Calu3 (cell line): ENCODE data around the gene AJAP1. TPM values are rescaled to one million over a fixed set of nuclear protein-coding genes. Genes with fewer than 3 reads are reported as not detected.

Experiments used
- BruUV-seq: library from RNA; stranded (reverse); fragments of 400-500 nt; replicated peaks from 2 replicates; lab custom pipeline; 2021; lab: Mats Ljungman, UMichigan
- CTCF ChIA-PET: fragments of 300-600 bp; sonication (Branson Sonifier 250); formaldehyde crosslinking; loops from one replicate; lab custom pipeline; 2022; ENCODE audit warnings: antibody characterized with exemption; lab: Charles Lee
- DNase-seq: peaks from one replicate; pipeline ENCODE4 v3.0.0; 2022
- H3K27ac Mint-ChIP-seq: one replicate; pipeline ENCODE4 v1.8.0; 2022; ENCODE audit warnings: mixed read lengths; ENCODE audit not compliant: unreplicated experiment
- H3K27me3 Mint-ChIP-seq: one replicate; pipeline ENCODE4 v1.8.0; 2022; ENCODE audit warnings: mixed read lengths; ENCODE audit not compliant: unreplicated experiment
- H3K36me3 Mint-ChIP-seq: one replicate; pipeline ENCODE4 v1.8.0; 2022; ENCODE audit warnings: mild to moderate bottlenecking, moderate library complexity, mixed read lengths; ENCODE audit not compliant: insufficient read depth, unreplicated experiment
- H3K4me1 Mint-ChIP-seq: one replicate; pipeline ENCODE4 v1.8.0; 2022; ENCODE audit warnings: mild to moderate bottlenecking, low read depth, mixed read lengths; ENCODE audit not compliant: unreplicated experiment
- H3K4me3 Mint-ChIP-seq: one replicate; pipeline ENCODE4 v1.8.0; 2022; ENCODE audit warnings: mild to moderate bottlenecking, low read depth, moderate library complexity, mixed read lengths; ENCODE audit not compliant: unreplicated experiment
- H3K9me3 Mint-ChIP-seq: one replicate; pipeline ENCODE4 v1.8.0; 2022; ENCODE audit warnings: low read depth, mixed read lengths; ENCODE audit not compliant: unreplicated experiment
- CTCF ChIP-seq: fragments of 200-600 bp; IDR thresholded peaks from one replicate; pipeline ENCODE4 v1.8.0; 2022; ENCODE audit warnings: antibody characterized with exemption; ENCODE audit not compliant: unreplicated experiment
- intact Hi-C: fragments of 100-400 bp; cut with micrococcal nuclease; formaldehyde crosslinking; loops from one replicate; pipeline ENCODE4 v1.10.0; 2022; ENCODE audit not compliant: unreplicated experiment
- total RNA-seq: library from RNA; stranded (reverse); gene quantifications from 2 replicates; pipeline ENCODE4 v1.2.3, GENCODE V29; 2022

Gene AJAP1
- total RNA-seq, 1 experiment from 2014 or later = not detected

GRCh38 chr1:4724001-4724400 is 69.6 kb downstream of the AJAP1 start:
- no peak for TF ChIP-seq CTCF
- no TSS peak for BruUV-seq
- no peak for DNase-seq
- CTCF ChIA-PET = no interaction called here
- H3K9me3 Mint-ChIP-seq = peaks cover 8% of the 10 kb centered on the region
- intact Hi-C loops = no loop called here
- H3K27me3 Mint-ChIP-seq = no peaks in the 10 kb centered on the region
- no peak overlapping the region for H3K27ac Mint-ChIP-seq
- H3K36me3 Mint-ChIP-seq = no peaks in the 10 kb centered on the region
- H3K4me3 Mint-ChIP-seq = no peak overlapping the region
- no peaks in the 10 kb centered on the region for H3K4me1 Mint-ChIP-seq

- no peak for TF ChIP-seq CTCF
- Mint-ChIP-seq H3K36me3 (no peaks in the 10 kb centered on the region), H3K27ac (no peak overlapping the region), H3K4me3 (no peak overlapping the region), H3K27me3 (no peaks in the 10 kb centered on the region), H3K4me1 (no peaks in the 10 kb centered on the region), H3K9me3 (peaks cover 8% of the 10 kb centered on the region)
- CTCF ChIA-PET = no interaction called here
- DNase-seq = no peak
- no TSS peak for BruUV-seq
- intact Hi-C loops = no loop called here
These were observed 70.4 kb downstream of the AJAP1 start for GRCh38 chr1:4724695-4725250.

- Mint-ChIP-seq H3K36me3 (no peaks in the 10 kb centered on the region), H3K27ac (no peak overlapping the region), H3K4me1 (no peaks in the 10 kb centered on the region), H3K27me3 (no peaks in the 10 kb centered on the region), H3K4me3 (no peak overlapping the region), H3K9me3 (peaks cover 8% of the 10 kb centered on the region)
- TF ChIP-seq CTCF = no peak
- DNase-seq = no peak
- intact Hi-C loops = no loop called here
- CTCF ChIA-PET = no interaction called here
- no TSS peak for BruUV-seq
These were observed 71.0 kb downstream of the AJAP1 start for GRCh38 chr1:4725416-4725815.

GRCh38 chr1:4726620-4727341 is 72.4 kb downstream of the AJAP1 start:
- CTCF ChIA-PET = no interaction called here
- no peak for TF ChIP-seq CTCF
- Mint-ChIP-seq H3K27me3 (no peaks in the 10 kb centered on the region), H3K36me3 (no peaks in the 10 kb centered on the region), H3K27ac (no peak overlapping the region), H3K4me3 (no peak overlapping the region), H3K9me3 (peaks cover 8% of the 10 kb centered on the region), H3K4me1 (no peaks in the 10 kb centered on the region)
- intact Hi-C loops = no loop called here
- DNase-seq = no peak
- no TSS peak for BruUV-seq
